Inflammatory macrophage (primary cell): Measurements from ENCODE around the gene FAM110C.
"Not testable (repeated sequence)": the region's sequence is repeated elsewhere in the genome, so short reads cannot be mapped to it uniquely, and the experiment has no call there.

Source experiments
- DNase-seq, 2 donors: peaks; one replicate each; pipeline ENCODE4 v3.0.0-alpha.2; 2020 to 2022
- total RNA-seq, 18 experiments: gene quantifications; one replicate each; lab custom pipeline; 2026; ENCODE audit warnings: mixed read lengths in 6 of 18, inconsistent platforms in 2 of 18; lab: John Stamatoyannopoulos, UW

The FAM110C gene
- 0 to 0.08 (median 0) reads per million in 18 experiments for total RNA-seq

GRCh38 chr2:46471-47345 lies at the start of gene FAM110C:
Gene FAM110C, minus strand, starts transcription at chr2:46505. Its CDS starts 120 bp downstream, at chr2:46385.
- DNase-seq = no peak

GRCh38 chr2:92326-92725 lies 46.0 kb upstream of the FAM110C start:
- DNase-seq = no peak

GRCh38 chr2:90645-91312 lies 44.5 kb upstream of the FAM110C start:
- no peak for DNase-seq

GRCh38 chr2:85761-86160 lies 39.5 kb upstream of the FAM110C start:
- no peak for DNase-seq

- DNase-seq = no peak
Measured at GRCh38 chr2:84121-84520, 37.8 kb upstream of the FAM110C start.

- no peak for DNase-seq
Measured at GRCh38 chr2:80971-81736, 34.8 kb upstream of the FAM110C start.

- no peak for DNase-seq
Measured at GRCh38 chr2:80378-80777, 34.1 kb upstream of the FAM110C start.

- no peak for DNase-seq
Measured at GRCh38 chr2:71309-72035, 25.2 kb upstream of the FAM110C start.

GRCh38 chr2:69366-70344 lies 23.4 kb upstream of the FAM110C start:
- no peak for DNase-seq

GRCh38 chr2:68637-69036 lies 22.3 kb upstream of the FAM110C start:
- not testable (repeated sequence) for DNase-seq

- DNase-seq = no peak
Measured at GRCh38 chr2:66853-67252, 20.5 kb upstream of the FAM110C start.

- DNase-seq = no peak
Measured at GRCh38 chr2:65121-65520, 18.8 kb upstream of the FAM110C start.

GRCh38 chr2:55587-56448 lies 9.5 kb upstream of the FAM110C start:
- DNase-seq = no peak

- DNase-seq = no peak
Measured at GRCh38 chr2:51613-52012, 5.3 kb upstream of the FAM110C start.

- no peak for DNase-seq
Measured at GRCh38 chr2:47737-48136, 1.4 kb upstream of the FAM110C start.

GRCh38 chr2:47346-47725 lies 1.0 kb upstream of the FAM110C start:
- DNase-seq = no peak

GRCh38 chr2:46131-46470 lies 204 bp downstream of the FAM110C start:
- DNase-seq = no peak

GRCh38 chr2:45342-46130 lies 769 bp downstream of the FAM110C start:
- no peak for DNase-seq

- no peak for DNase-seq
Measured at GRCh38 chr2:44748-45341, 1.5 kb downstream of the FAM110C start.
